Breast epithelium (tissue), 4 donors: ENCODE data around the gene NUP98. TPM values are rescaled to one million over a fixed set of nuclear protein-coding genes. Genes with fewer than 3 reads are reported as not detected.

ENCODE experiments used
- DNase-seq, 2 donors: peaks; one replicate each; pipeline ENCODE4 v3.0.0-alpha.2; 2019; ENCODE audit warnings: low spot score in 2 of 2
- H3K27ac ChIP-seq, 2 donors: fragments of 200-600 bp; sonication (generic) in 1 of 2; one replicate each; pipeline ENCODE4 v1.5.1; 2016 to 2019; ENCODE audit warnings: mild to moderate bottlenecking in 1 of 2
- H3K27me3 ChIP-seq, 2 donors: fragments of 200-600 bp; sonication (generic) in 1 of 2; one replicate each; pipeline versions ENCODE4 v1.5.1 to v1.6.0; 2017 to 2019; ENCODE audit warnings: control low read depth in 1 of 2, mild to moderate bottlenecking in 1 of 2
- H3K36me3 ChIP-seq: fragments of 200-600 bp; one replicate; pipeline ENCODE4 v1.5.1; 2019
- H3K4me1 ChIP-seq, 2 donors: fragments of 200-600 bp; sonication (generic); one replicate each; pipeline ENCODE4 v1.5.1; 2016 to 2019; ENCODE audit warnings: control low read depth in 1 of 2
- H3K4me3 ChIP-seq, 3 donors: fragments of 200-600 bp; sonication (generic); 1 replicate in 2 of 3; 2 replicates in 1 of 3; pipeline ENCODE4 v1.5.1; 2016 to 2019; ENCODE audit warnings: mild to moderate bottlenecking in 3 of 3, moderate library complexity in 2 of 3
- H3K9me3 ChIP-seq, 2 donors: fragments of 200-600 bp; sonication (generic) in 1 of 2; one replicate each; pipeline ENCODE4 v1.5.1; 2016 to 2019; ENCODE audit warnings: control low read depth in 1 of 2
- CTCF ChIP-seq, 3 donors: fragments of 450-650 bp; IDR thresholded peaks; one replicate each; pipeline ENCODE4 v1.5.1; 2016 to 2017; ENCODE audit warnings: antibody characterized with exemption in 3 of 3, mild to moderate bottlenecking in 3 of 3, moderate library complexity in 3 of 3
- POLR2A ChIP-seq: fragments of 450-650 bp; IDR thresholded peaks from one replicate; pipeline ENCODE4 v1.6.1; 2016; ENCODE audit warnings: antibody characterized with exemption, mild to moderate bottlenecking, moderate library complexity
- POLR2AphosphoS5 ChIP-seq, 3 donors: sonication (generic); formaldehyde crosslinking; IDR thresholded peaks; one replicate each; pipeline ENCODE4 v1.6.1; 2017; ENCODE audit warnings: antibody characterized with exemption in 3 of 3
- intact Hi-C: fragments of 100-400 bp; cut with DNase I; formaldehyde crosslinking; loops from one replicate; pipeline ENCODE4 v1.15.1; 2023; ENCODE audit warnings: low total_unique reads
- total RNA-seq, 3 donors: library from RNA; depleted of rRNA; stranded (reverse); fragments of >200 nt; gene quantifications; one replicate each; pipeline ENCODE4 v1.1.0, GENCODE V29; 2016

NUP98 gene
- total RNA-seq, 3 donors from 2014 or later: 98.1 to 178 (median 142) TPM

- Histone ChIP-seq H3K27ac (peak overlapping the region in 1 of 2 donors; percentile 33), H3K4me1 (peaks cover 0 to 10% of the 10 kb centered on the region in 2 donors), H3K27me3 (no peaks in the 10 kb centered on the region), H3K4me3 (no peak overlapping the region), H3K9me3 (no peaks in the 10 kb centered on the region), H3K36me3 (no peaks in the 10 kb centered on the region)
- no peak for DNase-seq
- intact Hi-C loops: no loop called here
- TF ChIP-seq CTCF (IDR thresholded peaks at IDR 0.05) (no peak), POLR2A (no peak), POLR2AphosphoS5 (IDR thresholded peaks at IDR 0.05) (no peak)
Measured at GRCh38 chr11:3837793-3838192, 40.4 kb upstream of the NUP98 start.

GRCh38 chr11:3836903-3837302 is 39.5 kb upstream of the NUP98 start:
- no peak for TF ChIP-seq POLR2AphosphoS5 (IDR thresholded peaks at IDR 0.05)
- no peak for TF ChIP-seq POLR2A
- Histone ChIP-seq H3K9me3 (no peaks in the 10 kb centered on the region), H3K4me1 (peaks cover 0 to 10% of the 10 kb centered on the region in 2 donors), H3K27ac (peak overlapping the region in 1 of 2 donors; percentile 33), H3K36me3 (no peaks in the 10 kb centered on the region), H3K27me3 (no peaks in the 10 kb centered on the region), H3K4me3 (no peak overlapping the region)
- DNase-seq: no peak
- intact Hi-C loops: no loop called here

- no peak for DNase-seq
- TF ChIP-seq POLR2AphosphoS5 (IDR thresholded peaks at IDR 0.05) (no peak), POLR2A (no peak), CTCF (IDR thresholded peaks at IDR 0.05) (no peak)
- Histone ChIP-seq H3K27me3 (no peaks in the 10 kb centered on the region), H3K36me3 (no peaks in the 10 kb centered on the region), H3K4me1 (peaks cover 0 to 10% of the 10 kb centered on the region in 2 donors), H3K9me3 (no peaks in the 10 kb centered on the region), H3K4me3 (no peak overlapping the region), H3K27ac (peak overlapping the region in 1 of 2 donors; percentile 20)
- intact Hi-C loops: no loop called here
Measured at GRCh38 chr11:3835751-3836150, 38.4 kb upstream of the NUP98 start.

GRCh38 chr11:3834664-3835461 is 37.5 kb upstream of the NUP98 start:
- intact Hi-C loops: no loop called here
- TF ChIP-seq POLR2AphosphoS5 (IDR thresholded peaks at IDR 0.05) (no peak), CTCF (IDR thresholded peaks at IDR 0.05) (no peak), POLR2A (no peak)

GRCh38 chr11:3834349-3834663 is 37.0 kb upstream of the NUP98 start:
- Histone ChIP-seq H3K9me3 (no peaks in the 10 kb centered on the region), H3K36me3 (no peaks in the 10 kb centered on the region), H3K27ac (no peak overlapping the region), H3K4me1 (peaks cover 0 to 2% of the 10 kb centered on the region in 2 donors), H3K4me3 (no peak overlapping the region), H3K27me3 (no peaks in the 10 kb centered on the region)
- TF ChIP-seq POLR2AphosphoS5 (IDR thresholded peaks at IDR 0.05) (no peak), POLR2A (no peak), CTCF (IDR thresholded peaks at IDR 0.05) (no peak)
- no peak for DNase-seq
- intact Hi-C loops: no loop called here

More at GRCh38 chr11:3834664-3835461, 37.5 kb upstream of the NUP98 start:
- no peak overlapping the region for H3K4me3 ChIP-seq
- no peaks in the 10 kb centered on the region for H3K36me3 ChIP-seq
- H3K27me3 ChIP-seq: no peaks in the 10 kb centered on the region
- H3K9me3 ChIP-seq: no peaks in the 10 kb centered on the region
- H3K4me1 ChIP-seq: peaks cover 0 to 7% of the 10 kb centered on the region in 2 donors
- no peak for DNase-seq
- peak overlapping the region in 1 of 2 donors; percentile 20 for H3K27ac ChIP-seq
